GM19455 (cell line): ENCODE results near the gene SERPINA7.
"Not testable (repeated sequence)": the region's sequence is repeated elsewhere in the genome, so short reads cannot be mapped to it uniquely, and the experiment has no call there.

Experiments
- ATAC-seq: cut with Tn5 transposase; IDR thresholded peaks from one replicate; pipeline ENCODE4 v1.9.1; 2021; ENCODE audit not compliant: unreplicated experiment

SERPINA7 gene

DNA sequence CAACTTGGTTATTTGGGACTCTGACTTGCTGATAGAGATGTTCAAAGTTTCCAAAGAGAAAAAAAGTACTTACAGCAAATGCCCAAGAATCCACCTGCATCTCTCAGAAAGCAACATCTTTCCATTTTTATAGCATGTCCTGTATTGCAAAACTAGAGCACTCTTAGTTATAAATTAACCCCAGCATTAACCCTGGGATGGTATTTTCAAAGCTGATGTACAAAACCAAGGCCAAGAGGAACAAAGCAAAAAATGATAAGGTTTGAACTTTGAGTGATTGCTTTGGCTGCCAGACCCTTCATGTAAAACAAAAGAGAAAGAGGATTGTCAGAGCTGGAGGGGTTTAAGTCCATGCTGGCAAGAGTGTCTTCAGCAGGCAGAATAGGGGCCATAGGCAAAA lies at the start of gene SERPINA7:
SERPINA7 (minus strand) TSS at position 103 of the 400 bp plus-strand sequence. CDS start 1,669 bp downstream, outside the sequence.
- no peak for ATAC-seq

DNA sequence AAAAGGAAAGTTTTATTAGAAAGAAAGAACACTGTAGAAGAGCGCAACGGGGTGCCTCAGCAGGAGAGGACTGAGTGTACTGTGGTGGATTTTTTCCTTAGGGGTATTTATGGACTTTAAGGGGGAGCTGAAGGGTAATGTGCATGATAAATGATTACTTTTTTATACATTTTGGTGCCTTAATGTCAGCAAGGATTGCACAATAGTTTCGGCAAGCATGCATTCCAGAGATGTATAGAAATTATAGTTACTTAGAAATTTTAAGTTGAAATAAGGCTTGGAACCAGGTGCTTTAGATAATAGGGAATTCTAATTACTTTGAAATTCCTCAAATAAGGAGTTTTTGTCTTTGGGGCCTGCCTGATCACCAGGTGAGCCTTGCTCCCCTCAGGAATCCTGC lies 30.5 kb upstream of the SERPINA7 start:
- ATAC-seq: no peak

DNA sequence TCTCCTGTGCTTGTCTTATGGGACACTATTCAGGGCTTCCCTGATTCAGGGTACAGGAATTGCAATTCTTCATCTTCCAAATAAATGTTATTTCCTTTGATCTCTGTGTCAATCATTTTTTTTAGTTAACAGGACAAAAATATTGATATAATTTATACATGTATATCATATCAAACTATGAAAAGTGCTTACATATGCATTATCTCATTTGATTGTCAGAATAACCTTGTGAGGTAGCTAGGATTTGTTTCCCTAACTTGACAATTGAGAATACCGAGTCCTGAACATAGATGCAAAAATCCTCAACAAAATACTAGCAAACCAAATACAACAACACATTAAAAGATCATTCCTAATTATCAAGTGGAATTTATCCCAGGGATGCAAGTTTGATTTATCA lies 11.5 kb upstream of the SERPINA7 start:
- ATAC-seq: no peak

GRCh38 chrX:106042296-106042695 lies 3.8 kb upstream of the SERPINA7 start:
- ATAC-seq: no peak

GRCh38 chrX:106040861-106041260 lies 2.3 kb upstream of the SERPINA7 start:
- no peak for ATAC-seq

GRCh38 chrX:106039920-106040319 lies 1.4 kb upstream of the SERPINA7 start:
- no peak for ATAC-seq

DNA sequence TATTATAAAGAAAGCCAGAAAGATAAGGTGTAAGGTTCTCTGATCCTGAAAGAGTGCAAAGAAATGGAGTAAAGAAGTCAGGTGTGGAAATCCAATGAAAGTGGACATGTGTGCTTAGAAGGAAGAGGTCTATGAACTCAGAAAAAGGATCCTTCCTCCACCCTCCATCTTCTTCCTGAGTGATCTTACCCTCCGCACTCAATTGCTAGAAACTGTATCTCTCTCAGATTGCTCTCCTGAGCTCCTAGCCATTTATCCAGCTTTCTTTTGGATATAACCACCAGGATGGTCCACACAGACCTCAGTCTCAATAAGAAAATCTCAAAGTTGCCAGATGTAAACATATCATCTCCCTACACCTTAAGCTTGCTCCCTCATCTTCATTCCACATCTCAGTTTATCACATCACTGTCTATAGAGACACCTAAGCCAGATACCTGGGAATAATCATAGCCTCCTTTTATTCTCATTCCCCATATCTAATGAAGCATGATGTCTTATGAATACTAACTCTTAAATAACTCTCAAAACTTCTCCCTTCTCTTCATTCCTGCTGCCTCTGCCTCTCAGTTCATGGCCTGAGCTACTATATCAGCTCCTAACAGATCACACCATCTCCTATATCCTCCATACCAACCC lies 573 bp downstream of the SERPINA7 start:
- ATAC-seq: no peak

DNA sequence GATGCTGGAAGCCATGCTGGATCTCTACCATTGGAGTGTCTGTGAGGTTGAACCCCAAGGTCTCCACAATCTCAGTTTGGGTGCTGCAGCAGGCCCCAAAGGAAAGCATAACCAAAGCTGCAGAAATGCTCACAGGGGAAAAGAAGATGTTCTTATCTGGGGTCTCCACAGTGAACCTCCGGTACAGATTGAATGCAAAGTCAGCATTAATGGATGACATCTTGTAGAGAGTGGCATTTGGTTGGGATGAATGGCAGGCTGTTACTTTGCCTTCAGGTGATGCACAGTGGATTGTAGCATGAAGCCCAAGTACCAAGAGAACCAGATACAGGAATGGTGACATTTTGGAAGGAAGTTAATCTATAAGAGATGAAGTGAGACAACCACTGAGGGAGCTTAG lies 1.8 kb downstream of the SERPINA7 start:
- no peak for ATAC-seq

DNA sequence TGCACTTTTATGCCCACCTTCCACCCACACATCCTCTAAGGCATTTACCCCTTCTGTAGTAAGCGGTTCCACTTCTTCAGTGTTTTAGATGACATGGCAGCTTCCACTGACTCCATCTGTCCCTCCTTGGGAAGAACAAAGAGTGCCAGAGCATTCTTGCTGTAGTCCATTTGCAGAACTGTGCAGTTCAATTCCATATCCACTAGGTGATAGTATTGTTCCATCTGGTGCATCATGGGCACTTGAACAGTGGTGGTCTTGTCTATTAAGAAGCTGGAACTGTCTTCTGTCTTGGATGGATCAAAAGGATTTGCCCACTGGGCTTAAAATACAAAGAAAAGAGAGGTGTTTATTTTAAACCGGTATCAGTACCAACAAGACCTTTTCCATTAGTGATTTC lies 3.5 kb downstream of the SERPINA7 start:
- ATAC-seq: no peak

- ATAC-seq: no peak
These were observed 14.6 kb downstream of the SERPINA7 start for GRCh38 chrX:106023947-106024346.

DNA sequence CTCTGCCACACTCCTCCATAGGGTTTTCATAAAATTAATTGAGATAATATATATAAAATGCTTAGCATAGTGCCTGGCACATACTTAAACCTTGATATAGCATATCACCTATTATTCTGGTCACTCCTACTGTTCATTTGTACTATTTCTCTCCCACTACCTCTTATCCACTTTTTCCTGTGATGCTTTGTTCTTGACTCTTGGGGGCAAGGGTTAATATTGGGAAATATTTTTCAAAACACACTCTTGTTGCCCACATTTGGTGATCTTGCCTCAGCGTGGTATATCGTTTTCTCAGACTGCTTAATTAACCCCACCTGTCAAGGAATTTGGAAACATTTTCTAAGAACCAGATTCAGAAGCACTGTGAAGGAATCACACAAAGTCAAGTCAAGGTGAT lies 16.3 kb downstream of the SERPINA7 start:
- no peak for ATAC-seq

DNA sequence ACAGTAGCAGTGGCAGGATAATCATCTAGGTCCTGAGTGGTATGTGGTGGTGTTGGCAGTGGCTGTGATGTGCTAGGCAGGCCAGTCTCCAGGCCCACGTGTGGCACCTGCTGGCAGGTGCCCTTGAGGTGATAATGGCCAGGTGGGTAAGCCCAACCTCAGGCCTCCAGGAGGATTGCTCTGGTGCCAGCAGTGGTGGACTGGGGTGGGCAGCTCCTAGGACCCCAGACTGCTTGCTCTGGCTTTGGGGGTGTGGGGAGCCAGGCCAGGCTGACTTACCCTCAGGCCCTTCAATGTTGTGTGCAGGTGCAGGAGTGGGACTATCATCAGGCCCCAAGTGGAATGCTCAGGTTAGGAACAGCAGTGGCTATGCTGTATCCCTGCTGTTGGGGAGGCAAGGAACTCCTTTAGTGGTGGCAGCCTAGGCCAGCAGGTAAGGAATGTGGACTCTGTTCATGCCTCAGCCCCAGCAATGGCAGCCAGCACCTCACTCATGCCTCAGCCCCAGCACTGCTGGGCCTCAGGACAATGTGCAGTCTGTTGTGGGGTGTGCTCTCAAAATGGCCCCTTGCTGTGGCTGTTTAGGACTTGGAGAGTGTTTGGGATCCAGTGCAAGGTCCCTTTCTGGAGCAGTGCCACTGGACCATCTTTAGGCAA lies 24.3 kb downstream of the SERPINA7 start:
- no peak for ATAC-seq

GRCh38 chrX:106009145-106009544 lies 29.4 kb downstream of the SERPINA7 start:
- ATAC-seq: no peak

- ATAC-seq: no peak
These were observed 30.7 kb downstream of the SERPINA7 start for GRCh38 chrX:106007815-106008214.

- no peak for ATAC-seq
These were observed 32.8 kb downstream of the SERPINA7 start for GRCh38 chrX:106005684-106006083.

DNA sequence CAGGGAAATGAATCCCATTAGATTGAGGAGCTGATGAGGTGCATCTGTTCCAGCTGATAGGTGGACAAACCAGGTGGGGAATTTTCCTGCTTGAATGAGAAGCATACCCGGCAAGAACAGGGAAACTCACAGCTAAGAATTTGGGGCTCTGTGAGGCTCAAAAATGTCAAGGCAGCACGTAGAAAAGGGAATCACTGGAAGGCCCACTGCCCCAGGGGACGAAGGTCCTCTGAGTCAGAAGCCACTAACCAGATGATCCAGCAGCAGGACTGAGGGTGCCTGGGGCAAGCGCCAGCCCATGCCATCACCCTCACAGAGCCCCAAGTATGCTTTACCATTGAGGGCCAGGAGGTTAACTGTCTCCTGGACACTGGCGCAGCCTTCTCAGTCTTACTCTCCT lies 37.9 kb downstream of the SERPINA7 start:
- ATAC-seq: not testable (repeated sequence)

GRCh38 chrX:106000203-106000602 lies 38.3 kb downstream of the SERPINA7 start:
- no peak for ATAC-seq

- ATAC-seq: no peak
These were observed 39.2 kb downstream of the SERPINA7 start for GRCh38 chrX:105999294-105999693.

DNA sequence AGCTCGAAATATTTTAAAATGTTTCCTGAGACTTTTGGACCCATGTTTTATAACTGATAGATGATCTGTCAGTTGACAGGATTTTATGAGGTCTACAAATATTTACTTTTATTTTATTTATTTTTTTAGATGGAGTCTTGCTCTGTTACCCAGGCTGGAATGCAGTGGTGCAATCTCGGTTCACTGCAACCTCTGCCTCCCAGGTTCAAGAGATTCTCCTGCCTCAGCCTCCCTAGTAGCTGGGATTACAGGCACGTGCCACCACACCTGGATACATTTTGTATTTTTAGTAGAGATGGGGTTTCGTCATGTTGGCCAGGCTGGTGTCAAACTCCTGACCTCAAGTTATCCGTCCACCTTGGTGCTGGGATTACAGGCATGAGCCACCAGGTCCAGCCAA lies 50.0 kb downstream of the SERPINA7 start:
- not testable (repeated sequence) for ATAC-seq
